NCI-H446 (cell line): Measurements from ENCODE around the gene NGRN.

Experiments
- DNase-seq, 2 experiments: peaks; one replicate each; lab custom pipeline; 2025; lab: John Stamatoyannopoulos, UW

The NGRN gene

GRCh38 chr15:90318591-90318990, 53.1 kb downstream of the NGRN start:
- no peak for DNase-seq

DNA sequence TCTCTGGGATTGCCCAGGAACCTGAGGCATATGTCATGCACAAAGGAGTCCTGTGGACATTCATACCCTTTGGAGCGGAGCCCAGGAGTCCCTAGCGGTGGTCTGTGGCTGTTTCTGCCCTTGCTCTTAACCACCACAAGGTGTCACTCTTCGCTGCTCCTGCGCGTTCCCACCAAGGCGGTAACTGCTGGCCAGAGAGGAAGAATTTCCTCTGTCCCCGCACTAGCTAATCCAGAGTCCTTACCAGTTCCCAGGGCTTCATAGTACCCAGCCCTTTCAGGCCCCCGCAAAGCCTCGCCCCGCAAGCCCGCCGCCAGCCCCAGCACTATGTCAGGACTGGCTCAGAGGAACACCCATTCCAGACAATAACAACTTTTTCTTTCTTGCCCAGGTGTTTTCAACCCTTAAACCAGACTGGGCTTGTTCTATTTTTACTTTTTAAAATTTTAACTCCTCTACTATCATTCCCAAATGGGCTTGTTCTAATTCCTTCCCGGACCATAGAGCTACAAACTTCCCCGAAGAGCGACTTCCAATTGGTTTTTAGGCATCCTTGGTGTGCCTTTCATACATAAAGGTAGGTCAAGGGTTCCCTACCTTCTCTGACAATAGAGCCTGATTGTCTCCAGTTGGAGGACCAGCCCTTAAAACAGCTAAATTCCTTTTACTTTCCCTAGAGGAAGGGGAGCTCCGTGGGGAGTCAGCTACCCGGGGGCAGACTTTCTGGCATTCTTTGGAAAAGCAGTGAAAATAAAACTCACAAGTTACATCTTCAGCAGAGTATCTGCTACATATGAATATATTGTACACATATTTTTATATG, 54.8 kb downstream of the NGRN start:
- DNase-seq = peak; percentile 52 to 90

- no peak for DNase-seq
Measured at GRCh38 chr15:90320885-90321278, 55.4 kb downstream of the NGRN start.
